GM12878 (cell line): Measurements from ENCODE around the gene STARD3. TPM values are rescaled to one million over a fixed set of nuclear protein-coding genes. Genes with fewer than 3 reads are reported as not detected.

Source experiments
- ATF7 ChIP-seq: fragments of 450-650 bp; IDR thresholded peaks from 2 replicates; pipeline ENCODE4 v1.6.1; 2016; ENCODE audit warnings: low read depth, mild to moderate bottlenecking
- BCLAF1 ChIP-seq: fragments of 450-650 bp; IDR thresholded peaks from 2 replicates; pipeline ENCODE4 v1.6.1; 2017; ENCODE audit warnings: antibody characterized with exemption, mild to moderate bottlenecking, moderate library complexity
- JUNB ChIP-seq: IDR thresholded peaks from 2 replicates; pipeline ENCODE4 v1.6.1; 2016; ENCODE audit warnings: antibody characterized with exemption, mild to moderate bottlenecking
- KAT2A ChIP-seq: conservative IDR thresholded peaks from 2 replicates; pipeline ENCODE4 v1.6.1; 2011; ENCODE audit warnings: low read depth, low read length; ENCODE audit not compliant: control insufficient read depth
- MLLT1 ChIP-seq: fragments of 450-650 bp; IDR thresholded peaks from 2 replicates; pipeline ENCODE4 v1.6.1; 2016; ENCODE audit warnings: mild to moderate bottlenecking
- MYB ChIP-seq: fragments of 150-350 bp; IDR thresholded peaks from 2 replicates; pipeline ENCODE4 v1.6.1; 2014; ENCODE audit warnings: mild to moderate bottlenecking, low read depth, low read length, borderline replicate concordance
- PBX3 ChIP-seq: IDR thresholded peaks from 2 replicates; pipeline ENCODE4 v1.6.1; 2011; ENCODE audit warnings: mild to moderate bottlenecking, low read depth, low read length, moderate library complexity; ENCODE audit not compliant: insufficient replicate concordance
- YBX1 ChIP-seq: fragments of 450-650 bp; IDR thresholded peaks from 2 replicates; pipeline ENCODE4 v1.6.1; 2016; ENCODE audit warnings: antibody characterized with exemption
- ZBTB11 ChIP-seq: fragments of 450-650 bp; formaldehyde crosslinking; IDR thresholded peaks from 2 replicates; pipeline ENCODE4 v1.5.0; 2022; ENCODE audit warnings: mild to moderate bottlenecking, missing genetic modification characterization
- ZNF24 ChIP-seq: fragments of 450-650 bp; IDR thresholded peaks from 2 replicates; pipeline ENCODE4 v1.6.1; 2017; ENCODE audit warnings: antibody characterized with exemption, mild to moderate bottlenecking
- ZNF622 ChIP-seq: fragments of 450-650 bp; IDR thresholded peaks from 2 replicates; pipeline ENCODE4 v1.6.1; 2017; ENCODE audit warnings: mild to moderate bottlenecking, inconsistent platforms
- polyA plus RNA-seq, 11 experiments: library from polyadenylated mRNA; depleted of rRNA in 4 of 11; unstranded in 6 of 11; stranded (reverse) in 5 of 11; fragments of >200 nt; fragmentation: Nextera tagmentation in 4 of 11; fragmentation: Illumina TruSeq in 1 of 11; extraction: Ambion mirVana in 4 of 11; extraction: Trizol in 1 of 11; gene quantifications; 1 replicate in 1 of 11; 2 replicates in 10 of 11; pipeline versions ENCODE4 v1.2.1 to v1.2.3, GENCODE V29; 2011 to 2016; ENCODE audit warnings: inconsistent platforms in 2 of 11, missing spikeins in 2 of 11, low read depth in 1 of 11
- total RNA-seq, 4 experiments: library from RNA; depleted of rRNA in 3 of 4; stranded (reverse); fragments of >200 nt in 3 of 4; fragmentation: Illumina TruSeq in 1 of 4; extraction: Trizol in 1 of 4; gene quantifications; 2 replicates each; pipeline versions ENCODE4 v1.2.1 to v1.2.3, GENCODE V29; 2013 to 2021

STARD3 gene
- total and polyA plus RNA-seq, 10 of the 15 experiments (the other 5 are each of a cell fraction or from before 2014, with no cell fraction given) = 0.08 to 62.7 (median 27.5) TPM

- TF ChIP-seq PBX3 = no peak
- no peak for TF ChIP-seq ZNF622
- TF ChIP-seq ATF7 = no peak
- TF ChIP-seq BCLAF1 = no peak
- no peak for TF ChIP-seq JUNB
- TF ChIP-seq YBX1 = no peak
- no peak for TF ChIP-seq MYB
- TF ChIP-seq MLLT1 = no peak
- TF ChIP-seq KAT2A = no peak
- no peak for TF ChIP-seq ZNF24
- no peak for TF ChIP-seq ZBTB11
Measured at GRCh38 chr17:39674179-39674578, 37.2 kb downstream of the STARD3 start (continued).
